Psoas muscle (tissue), 8 donors: ENCODE measurements around the gene TMEM108. TPM values are rescaled to one million over a fixed set of nuclear protein-coding genes. Genes with fewer than 3 reads are reported as not detected.

Source experiments
- ATAC-seq, 4 donors: fragments of 200-7000 bp; cut with Tn5 transposase; one replicate each; pipeline ENCODE4 v1.9.1; 2020; ENCODE audit warnings: moderate library complexity in 3 of 4, mild to moderate bottlenecking in 2 of 4
- DNase-seq, 2 donors: peaks; one replicate each; pipeline ENCODE4 v3.0.0-alpha.2; 2020
- H3K27ac ChIP-seq: fragments of 200-600 bp; one replicate; pipeline ENCODE4 v1.8.0; 2022
- H3K27me3 ChIP-seq, 3 donors: fragments of 200-600 bp in 1 of 3; one replicate each; pipeline versions ENCODE4 v1.6.1 to v1.8.0; 2013 to 2022; ENCODE audit warnings: low read length in 2 of 3, mild to moderate bottlenecking in 2 of 3, moderate library complexity in 1 of 3; ENCODE audit not compliant: insufficient read depth in 3 of 3
- H3K36me3 ChIP-seq, 2 donors: fragments of 200-600 bp in 1 of 2; one replicate each; pipeline versions ENCODE4 v1.6.1 to v1.8.0; 2013 to 2022; ENCODE audit warnings: low read depth in 1 of 2, mild to moderate bottlenecking in 1 of 2, moderate library complexity in 1 of 2; ENCODE audit not compliant: insufficient read depth in 1 of 2
- H3K4me1 ChIP-seq: fragments of 200-600 bp; one replicate; pipeline ENCODE4 v1.8.0; 2022
- H3K4me3 ChIP-seq: fragments of 200-600 bp; one replicate; pipeline ENCODE4 v1.8.0; 2022; ENCODE audit warnings: mild to moderate bottlenecking
- H3K9me3 ChIP-seq: fragments of 200-600 bp; one replicate; pipeline ENCODE4 v1.8.0; 2022
- WGBS, 3 donors: extraction: QIAGEN DNeasy Blood & Tissue Kit; methylation state at CpG; one replicate each; pipeline versions ENCODE4 v1.1.6 to v1.1.7; 2013; 5-methylcytosine and 5-hydroxymethylcytosine counted together
- intact Hi-C, 2 donors: fragments of 100-400 bp; cut with DNase I; formaldehyde crosslinking; loops; one replicate each; pipeline versions ENCODE4 v1.11.0 to v1.14.2; 2022
- polyA plus RNA-seq, 3 donors: library from polyadenylated mRNA; stranded (reverse); fragments of 200-250 nt; gene quantifications; one replicate each; pipeline ENCODE4 v1.2.3, GENCODE V29; 2013
- total RNA-seq, 4 donors: library from RNA; stranded (reverse); fragmentation: NEBNext Ultra II Directional in 2 of 4; extraction: Animal tissue kit (Norgen Biotek cat#: 25700) in 2 of 4; gene quantifications; one replicate each; pipeline versions ENCODE4 v1.2.1 to v1.2.4, GENCODE V29; 2021 to 2023
- TF ChIP-seq, protein P1 (sequence below): fragments of 200-600 bp; IDR thresholded peaks from one replicate; pipeline ENCODE4 v1.8.0; 2022; ENCODE audit warnings: antibody characterized with exemption
- donor health status: healthy with polysubstance abuse.
- donor health status: DM: no; HTN: no; CAD: no; lungs with moderate emphysema.
- donor health status: Bipolar disorder and iron deficiency.
- donor health status: healthy.
- donor health status: DM: yes; HTN: yes; CAD: no.
- donor health status: DM: no; HTN: no; CAD: no.
- donor health status: DM: no; HTN: no; CAD: no.
- donor health status: DM: yes; HTN: yes; CAD: no.

Gene TMEM108
- total and polyA plus RNA-seq, 7 donors = 2.4 to 10.5 (median 6.5) TPM

DNA sequence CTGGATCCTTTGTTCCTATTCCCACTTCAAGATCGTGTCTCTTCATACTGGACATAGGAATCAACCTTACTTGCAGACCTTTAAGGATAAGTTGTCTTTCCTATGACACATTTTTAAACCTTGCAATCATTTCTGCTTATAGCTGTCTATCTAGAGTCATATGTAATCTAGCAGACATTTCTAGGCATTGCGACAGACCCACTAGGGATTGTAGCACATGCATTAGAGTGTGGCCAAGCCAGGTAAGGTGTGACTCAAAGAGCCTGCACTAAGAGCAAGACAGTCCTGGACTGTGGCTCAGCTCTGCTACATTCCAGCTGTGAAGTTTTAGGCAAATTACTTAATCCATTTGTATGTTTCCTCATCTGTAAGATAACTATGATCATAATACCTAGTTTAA, 322.8 kb downstream of the TMEM108 start:
- H3K4me3 ChIP-seq = no peak overlapping the region
- no peak overlapping the region for H3K27ac ChIP-seq
- 93 to 98% (median 96%) methylated on average over 2 of the region's 2 CpGs for WGBS, 3 donors
- H3K9me3 ChIP-seq = peaks cover 9% of the 10 kb centered on the region
- DNase-seq = no peak
- no peak for ATAC-seq
- no peaks in the 10 kb centered on the region for H3K27me3 ChIP-seq
- TF ChIP-seq, protein P1, sequence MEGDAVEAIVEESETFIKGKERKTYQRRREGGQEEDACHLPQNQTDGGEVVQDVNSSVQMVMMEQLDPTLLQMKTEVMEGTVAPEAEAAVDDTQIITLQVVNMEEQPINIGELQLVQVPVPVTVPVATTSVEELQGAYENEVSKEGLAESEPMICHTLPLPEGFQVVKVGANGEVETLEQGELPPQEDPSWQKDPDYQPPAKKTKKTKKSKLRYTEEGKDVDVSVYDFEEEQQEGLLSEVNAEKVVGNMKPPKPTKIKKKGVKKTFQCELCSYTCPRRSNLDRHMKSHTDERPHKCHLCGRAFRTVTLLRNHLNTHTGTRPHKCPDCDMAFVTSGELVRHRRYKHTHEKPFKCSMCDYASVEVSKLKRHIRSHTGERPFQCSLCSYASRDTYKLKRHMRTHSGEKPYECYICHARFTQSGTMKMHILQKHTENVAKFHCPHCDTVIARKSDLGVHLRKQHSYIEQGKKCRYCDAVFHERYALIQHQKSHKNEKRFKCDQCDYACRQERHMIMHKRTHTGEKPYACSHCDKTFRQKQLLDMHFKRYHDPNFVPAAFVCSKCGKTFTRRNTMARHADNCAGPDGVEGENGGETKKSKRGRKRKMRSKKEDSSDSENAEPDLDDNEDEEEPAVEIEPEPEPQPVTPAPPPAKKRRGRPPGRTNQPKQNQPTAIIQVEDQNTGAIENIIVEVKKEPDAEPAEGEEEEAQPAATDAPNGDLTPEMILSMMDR = no peak
- intact Hi-C loops = no loop called here
- no peaks in the 10 kb centered on the region for H3K36me3 ChIP-seq
- H3K4me1 ChIP-seq = no peaks in the 10 kb centered on the region

DNA sequence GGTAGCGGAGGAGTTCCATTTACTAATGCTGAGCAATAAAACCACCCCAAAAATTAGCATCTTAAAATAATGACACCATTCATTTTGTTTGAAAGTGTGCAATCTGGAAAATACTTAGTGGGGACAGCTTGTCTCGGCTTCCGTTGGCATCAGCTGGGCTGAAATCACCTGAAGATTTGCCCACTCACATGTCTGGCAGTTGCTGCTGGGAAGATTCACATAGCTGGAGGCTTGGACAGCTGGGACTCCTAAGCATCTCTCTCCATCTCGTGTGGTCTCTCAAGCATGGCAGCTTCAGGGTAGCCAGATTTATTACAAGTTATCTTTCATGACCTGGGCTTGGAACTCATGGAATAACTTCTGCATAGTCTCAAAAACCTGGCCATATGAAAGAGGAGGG, 323.2 kb downstream of the TMEM108 start:
- Histone ChIP-seq H3K36me3 (no peaks in the 10 kb centered on the region), H3K27ac (no peak overlapping the region), H3K4me3 (no peak overlapping the region), H3K27me3 (no peaks in the 10 kb centered on the region), H3K4me1 (no peaks in the 10 kb centered on the region), H3K9me3 (peaks cover 4% of the 10 kb centered on the region)
- DNase-seq (no peak), ATAC-seq (no peak)
- intact Hi-C loops = no loop called here
- WGBS, 3 donors = 59 to 74% (median 61%) methylated on average over 4 of the region's 4 CpGs
- TF ChIP-seq, protein P1 = no peak

DNA sequence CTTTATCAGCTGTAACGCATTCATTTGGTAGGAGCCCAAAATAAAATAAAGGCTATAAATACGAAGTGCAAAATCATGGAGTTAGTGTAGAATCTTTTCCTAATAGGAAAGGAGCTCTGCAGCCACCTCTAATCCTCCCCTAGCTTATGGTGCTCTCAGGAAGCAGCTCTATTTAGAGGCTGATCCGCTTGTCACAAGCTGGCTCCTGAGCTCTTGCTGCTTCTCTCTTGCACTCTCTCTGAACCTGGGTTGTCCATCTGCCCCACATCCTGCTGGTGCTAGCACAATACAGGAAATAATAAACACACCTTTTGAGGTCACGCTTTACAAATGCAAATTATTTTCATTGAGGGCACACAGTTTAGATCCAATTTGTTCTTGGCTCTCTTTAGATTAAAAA, 324.3 kb downstream of the TMEM108 start:
- Histone ChIP-seq H3K9me3 (no peaks in the 10 kb centered on the region), H3K4me3 (no peak overlapping the region), H3K36me3 (no peaks in the 10 kb centered on the region), H3K27ac (no peak overlapping the region), H3K4me1 (no peaks in the 10 kb centered on the region), H3K27me3 (no peaks in the 10 kb centered on the region)
- no peak for ATAC-seq
- intact Hi-C loops = no loop called here
- WGBS, 3 donors = 82 to 86% (median 85%) methylated on average over 4 of the region's 4 CpGs
- no peak for DNase-seq
- TF ChIP-seq, protein P1 = no peak

DNA sequence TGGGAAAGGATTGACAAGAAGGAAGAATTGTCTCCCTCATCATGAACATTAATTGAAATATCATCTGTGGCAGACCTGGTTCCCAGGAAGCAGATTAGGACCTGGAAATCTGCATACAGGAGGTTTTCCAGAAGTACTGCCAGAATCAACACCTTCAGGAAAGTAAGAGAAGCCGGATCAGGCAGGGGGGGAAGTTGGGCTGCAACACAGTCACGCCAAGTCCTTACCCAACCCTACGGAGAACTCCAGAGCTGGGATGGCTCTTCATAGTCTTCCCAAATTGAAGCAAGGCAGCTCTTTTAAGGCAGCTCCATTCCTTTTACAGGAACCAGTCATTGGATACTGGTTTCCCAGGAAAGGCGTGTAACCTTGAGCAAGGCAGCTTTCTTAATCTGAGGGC, 326.5 kb downstream of the TMEM108 start:
- TF ChIP-seq, protein P1 = no peak
- DNase-seq = no peak
- WGBS, 3 donors = 84 to 89% (median 85%) methylated on average over 4 of the region's 4 CpGs
- Histone ChIP-seq H3K9me3 (no peaks in the 10 kb centered on the region), H3K36me3 (no peaks in the 10 kb centered on the region), H3K27ac (no peak overlapping the region), H3K4me1 (no peaks in the 10 kb centered on the region), H3K4me3 (no peak overlapping the region), H3K27me3 (no peaks in the 10 kb centered on the region)
- intact Hi-C loops = no loop called here
- ATAC-seq = no peak

DNA sequence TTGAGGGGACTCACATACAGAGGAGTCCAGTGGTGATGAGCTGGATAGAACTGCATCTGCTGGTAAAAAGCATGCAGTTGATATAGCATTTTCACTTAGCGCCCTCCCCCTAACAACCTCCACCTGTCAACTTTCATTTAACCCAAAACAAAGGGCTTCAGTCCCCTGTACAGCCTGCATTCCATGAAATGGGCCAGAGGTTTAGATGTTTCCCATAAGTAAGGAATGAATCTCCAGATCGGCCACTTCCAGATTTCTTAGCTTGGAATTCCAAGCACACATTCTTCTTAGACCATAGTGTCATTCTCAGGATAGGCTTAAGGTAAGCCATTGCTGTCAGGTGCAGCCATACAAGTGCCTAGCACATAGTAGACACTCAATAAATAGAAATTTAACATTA, 328.7 kb downstream of the TMEM108 start:
- Histone ChIP-seq H3K9me3 (no peaks in the 10 kb centered on the region), H3K4me3 (no peak overlapping the region), H3K4me1 (no peaks in the 10 kb centered on the region), H3K27me3 (no peaks in the 10 kb centered on the region), H3K27ac (no peak overlapping the region), H3K36me3 (no peaks in the 10 kb centered on the region)
- WGBS, 3 donors = 91 to 97% (median 96%) methylated on average over 2 of the region's 2 CpGs
- DNase-seq (no peak), ATAC-seq (no peak)
- intact Hi-C loops = no loop called here
- TF ChIP-seq, protein P1 = no peak
